Measurements from ENCODE around the gene CSF1R. TPM values are rescaled to one million over a fixed set of nuclear protein-coding genes. Genes with fewer than 3 reads are reported as not detected.

The CSF1R gene
- total RNA-seq: not detected in 2 replicates

GRCh38 chr5:150085950-150086715, at the start of gene CSF1R:
CSF1R (minus strand) TSS chr5:150086554; CDS start chr5:150086427, 127 bp downstream.
- DNase-seq (ENCODE audit: low read depth, low spot score): no peak

GRCh38 chr5:150135557-150136304, 49.4 kb upstream of the CSF1R start:
- no peak for DNase-seq (ENCODE audit: low read depth, low spot score)

DNA sequence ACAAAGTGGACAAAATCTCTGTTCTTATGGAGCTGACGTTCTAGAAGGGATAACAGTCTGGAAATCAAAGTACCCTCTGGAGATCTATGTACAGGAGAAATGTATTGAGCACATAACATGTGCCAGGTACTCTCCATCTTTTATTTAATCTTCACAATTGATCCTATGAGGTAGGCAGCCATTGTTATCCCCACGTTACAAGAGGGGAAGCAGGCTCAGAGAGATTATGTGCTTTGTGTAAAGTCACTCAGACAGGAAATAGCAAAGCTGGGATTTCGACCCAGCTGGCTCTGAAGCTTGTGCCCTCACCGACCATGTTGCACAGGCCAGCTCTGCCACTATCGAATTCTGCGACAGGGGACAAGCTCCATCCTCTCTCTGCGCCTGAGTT, 47.8 kb upstream of the CSF1R start:
- DNase-seq (ENCODE audit: low read depth, low spot score): no peak

GRCh38 chr5:150133581-150134197, 47.3 kb upstream of the CSF1R start:
- DNase-seq (ENCODE audit: low read depth, low spot score): no peak

- DNase-seq (ENCODE audit: low read depth, low spot score): no peak
Measured at GRCh38 chr5:150132740-150133139, 46.4 kb upstream of the CSF1R start.

- DNase-seq (ENCODE audit: low read depth, low spot score): no peak
Measured at GRCh38 chr5:150131978-150132694, 45.8 kb upstream of the CSF1R start.

DNA sequence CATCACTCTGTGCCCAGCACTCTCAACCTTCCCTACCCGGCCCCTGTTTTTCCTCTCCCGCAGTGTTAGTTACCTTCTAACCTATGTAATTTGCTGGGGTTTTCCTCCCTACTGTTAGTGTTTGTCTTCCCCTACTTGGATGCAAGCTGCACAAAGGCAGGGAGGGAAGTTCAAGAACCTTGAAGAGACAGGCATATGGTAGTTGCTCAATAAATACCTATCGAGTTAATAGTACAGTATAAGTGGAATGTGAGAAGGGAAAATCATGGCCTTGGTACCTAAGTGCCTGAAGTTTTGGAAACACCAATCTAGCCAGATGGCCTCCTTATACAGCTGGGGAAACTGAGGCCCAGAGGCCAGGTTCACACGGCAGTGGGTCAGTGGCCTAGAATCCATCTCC, 45.1 kb upstream of the CSF1R start:
- DNase-seq (ENCODE audit: low read depth, low spot score): no peak

GRCh38 chr5:150130493-150130922, 44.2 kb upstream of the CSF1R start:
- no peak for DNase-seq (ENCODE audit: low read depth, low spot score)

DNA sequence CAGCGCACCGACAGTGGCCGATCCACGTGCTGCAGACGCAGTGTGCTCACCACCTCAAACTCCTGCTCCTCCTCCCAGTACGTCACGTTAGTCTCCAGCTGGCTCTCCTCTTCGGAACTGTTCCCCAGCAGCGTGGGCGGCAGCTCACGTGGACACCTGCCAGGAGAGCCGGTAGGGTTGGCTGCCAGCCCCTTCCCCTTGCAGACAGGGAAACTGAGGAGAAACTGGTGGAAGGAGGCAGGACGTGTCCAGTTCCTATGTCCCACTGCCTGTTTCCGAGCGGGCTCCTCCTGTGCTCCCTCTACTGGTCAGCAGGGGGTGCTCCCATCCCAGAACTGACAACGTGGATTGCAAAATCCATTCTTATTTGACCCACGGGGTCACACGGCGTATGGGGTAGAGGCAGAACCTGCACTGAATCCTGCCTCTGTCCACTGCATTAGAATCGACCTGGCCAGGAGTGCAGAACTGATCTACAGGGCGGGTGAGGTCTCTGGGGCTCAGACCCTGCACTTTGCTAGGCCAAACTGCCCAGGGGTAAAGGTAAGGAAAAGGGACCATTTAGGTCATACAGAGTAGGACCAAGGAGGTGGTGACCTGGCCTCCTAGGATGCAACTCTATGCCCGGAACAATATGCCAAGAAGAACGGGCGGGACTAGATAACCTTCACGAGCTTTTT, 43.6 kb upstream of the CSF1R start:
- DNase-seq (ENCODE audit: low read depth, low spot score): peak; percentile 17

- no peak for DNase-seq (ENCODE audit: low read depth, low spot score)
Measured at GRCh38 chr5:150129454-150129812, 43.1 kb upstream of the CSF1R start.

DNA sequence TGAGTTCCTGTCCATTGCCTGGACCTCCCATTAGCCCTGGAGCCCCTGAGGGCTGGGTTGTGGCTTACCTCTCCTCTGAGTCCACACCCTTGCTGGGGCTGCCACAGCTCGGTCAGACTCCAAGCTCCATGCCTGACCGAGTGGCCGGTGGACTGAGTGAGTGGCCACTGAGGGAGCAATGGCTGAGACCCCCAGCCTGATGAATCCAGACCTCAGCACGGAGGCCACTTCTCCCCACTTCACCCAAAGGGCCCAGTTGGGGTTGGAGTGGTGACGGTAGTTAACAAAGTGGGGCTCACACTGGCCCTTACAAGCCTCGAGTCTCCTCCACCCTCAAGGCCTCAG, 40.5 kb upstream of the CSF1R start:
- no peak for DNase-seq (ENCODE audit: low read depth, low spot score)

GRCh38 chr5:150126199-150126920, 40.0 kb upstream of the CSF1R start:
- no peak for DNase-seq (ENCODE audit: low read depth, low spot score)

GRCh38 chr5:150125334-150125733, 39.0 kb upstream of the CSF1R start:
- DNase-seq (ENCODE audit: low read depth, low spot score): no peak

- DNase-seq (ENCODE audit: low read depth, low spot score): no peak
Measured at GRCh38 chr5:150124596-150124995, 38.2 kb upstream of the CSF1R start.

- no peak for DNase-seq (ENCODE audit: low read depth, low spot score)
Measured at GRCh38 chr5:150124111-150124557, 37.8 kb upstream of the CSF1R start.

DNA sequence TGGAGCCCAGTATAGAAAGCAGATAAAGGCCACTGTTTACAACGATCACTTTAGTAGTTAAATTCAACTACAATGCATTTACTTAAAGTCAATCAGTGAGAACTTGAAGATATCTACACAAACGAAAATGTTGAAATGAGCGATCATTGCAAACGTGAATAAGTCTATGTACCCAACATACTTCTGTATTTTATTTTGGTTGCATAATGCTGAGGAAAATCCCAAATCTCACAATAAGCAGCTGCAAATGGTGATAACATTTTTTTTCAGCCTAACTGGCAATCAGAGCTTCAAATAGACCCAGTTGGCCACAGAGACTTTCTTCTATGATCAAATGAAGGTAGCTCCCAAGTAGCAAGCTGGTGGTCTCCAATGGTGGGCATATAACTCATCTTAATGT, 37.2 kb upstream of the CSF1R start:
- no peak for DNase-seq (ENCODE audit: low read depth, low spot score)

DNA sequence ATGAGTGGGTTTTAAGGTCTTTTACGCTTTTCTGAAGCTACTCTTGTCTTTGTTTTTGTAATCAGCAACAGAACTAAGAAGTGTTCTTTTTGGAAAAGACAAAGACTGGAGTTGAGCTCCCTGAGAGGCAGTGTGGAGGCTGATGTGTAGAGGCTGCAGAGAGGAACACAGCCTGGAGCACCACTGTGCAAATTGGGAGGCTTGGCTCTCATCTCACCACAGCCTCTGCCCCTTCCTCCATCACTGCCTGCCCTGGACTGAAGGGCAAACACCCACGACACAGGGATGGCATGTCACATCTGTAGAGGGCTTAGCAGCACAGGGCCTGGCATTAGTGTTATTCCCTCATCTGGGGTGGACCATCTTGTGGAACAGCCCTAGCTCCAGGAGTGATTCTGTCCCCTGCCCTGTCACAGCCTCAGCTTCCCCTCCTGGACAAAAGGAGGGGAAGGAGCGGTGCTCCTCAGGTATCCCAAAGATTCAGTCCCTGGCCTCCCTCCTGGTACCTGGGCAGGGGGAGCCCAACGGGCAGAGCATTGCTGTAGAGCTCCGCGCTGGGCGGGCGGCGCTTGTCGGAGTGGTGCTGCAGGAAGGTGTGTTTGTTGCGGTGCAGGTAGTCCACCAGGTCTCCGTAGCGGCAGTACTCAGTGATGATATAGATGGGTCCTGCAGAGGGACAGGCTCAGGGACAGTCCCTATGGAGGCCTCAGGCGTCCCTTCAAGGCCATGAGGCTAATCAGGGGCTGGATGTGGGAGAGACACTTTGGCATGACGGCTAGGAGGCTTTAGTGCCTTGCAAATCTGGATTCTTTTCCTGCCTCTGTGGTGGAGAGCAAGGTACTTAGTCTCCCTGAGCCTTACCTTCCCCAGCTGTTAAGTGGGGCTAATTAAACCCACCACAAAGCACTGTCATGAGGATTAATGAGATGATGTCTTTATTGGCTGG, 36.5 kb upstream of the CSF1R start:
- no peak for DNase-seq (ENCODE audit: low read depth, low spot score)

GRCh38 chr5:150122158-150122510, 35.8 kb upstream of the CSF1R start:
- no peak for DNase-seq (ENCODE audit: low read depth, low spot score)

DNA sequence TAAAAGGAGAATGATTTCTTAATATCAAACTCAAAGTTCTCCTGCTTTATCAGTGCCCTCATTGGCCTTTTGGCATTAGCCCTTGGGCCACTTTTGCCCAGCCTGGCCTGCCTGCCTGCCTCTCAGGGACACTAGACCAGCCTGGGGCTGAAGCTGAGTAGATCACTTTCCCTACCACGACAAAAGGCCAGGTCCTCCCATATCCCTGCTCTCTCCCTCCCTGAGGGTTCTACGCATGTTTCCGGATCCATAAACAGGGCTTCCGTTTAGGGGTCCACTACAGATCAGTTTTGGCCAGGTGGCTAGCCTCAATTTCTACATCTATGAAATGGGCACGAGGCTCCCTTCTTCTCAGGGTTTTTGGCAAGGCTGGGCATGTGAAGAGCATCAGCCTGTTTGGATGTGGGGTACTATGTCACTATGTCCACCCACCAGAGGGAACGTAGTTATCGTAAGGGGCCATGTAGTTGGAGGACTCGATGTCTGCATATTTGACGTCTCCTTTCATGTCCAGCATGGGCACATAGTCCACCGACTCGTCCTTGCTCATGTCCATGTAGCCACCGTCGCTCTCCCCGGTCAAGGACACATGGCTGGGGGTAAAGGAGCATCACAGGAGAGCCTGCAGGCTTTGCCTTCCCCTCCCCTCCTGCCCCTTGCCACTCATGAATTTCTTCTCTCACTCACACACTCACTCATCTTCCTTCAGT, 35.2 kb upstream of the CSF1R start:
- DNase-seq (ENCODE audit: low read depth, low spot score): no peak
